Activated T-cell treated with anti-CD3 and anti-CD28 coated beads, Interleukin-2, amount 50 U/mL, for 72 hours (primary cell): ENCODE measurements around the gene CSMD2. TPM values are rescaled to one million over a fixed set of nuclear protein-coding genes. Genes with fewer than 3 reads are reported as not detected.

Experiments used
- ATAC-seq, 2 donors: fragments of 150-1000 bp; cut with Tn5 transposase; replicated peaks in 1 of 2; 2 replicates each; pipeline ENCODE4 v1.10.0; 2021; ENCODE audit warnings: moderate library complexity in 2 of 2, mild to moderate bottlenecking in 1 of 2
- DNase-seq, 2 donors: peaks; one replicate each; pipeline ENCODE4 v3.0.0; 2021 to 2022; ENCODE audit warnings: mixed read lengths in 1 of 2
- H3K27ac Mint-ChIP-seq: one replicate; pipeline ENCODE4 v1.8.0; 2022; ENCODE audit warnings: mild to moderate bottlenecking, moderate library complexity, mixed read lengths
- H3K27me3 Mint-ChIP-seq: one replicate; pipeline ENCODE4 v1.8.0; 2022; ENCODE audit warnings: low read depth, mixed read lengths
- H3K36me3 Mint-ChIP-seq, 2 donors: one replicate each; pipeline ENCODE4 v1.8.0; 2022; ENCODE audit warnings: mixed read lengths in 2 of 2, mild to moderate bottlenecking in 1 of 2; ENCODE audit not compliant: insufficient read depth in 2 of 2
- H3K4me1 Mint-ChIP-seq: one replicate; pipeline ENCODE4 v1.8.0; 2022; ENCODE audit warnings: low read depth, mixed read lengths
- H3K4me3 Mint-ChIP-seq, 2 donors: one replicate each; pipeline ENCODE4 v1.8.0; 2022; ENCODE audit warnings: mild to moderate bottlenecking in 2 of 2, mixed read lengths in 2 of 2, moderate library complexity in 2 of 2
- H3K9me3 Mint-ChIP-seq, 2 donors: one replicate each; pipeline ENCODE4 v1.8.0; 2022; ENCODE audit warnings: mixed read lengths in 2 of 2
- total RNA-seq, 2 donors: library from RNA; stranded (reverse); gene quantifications; one replicate each; pipeline ENCODE4 v1.2.3, GENCODE V29; 2022

The CSMD2 gene
- total RNA-seq, 2 donors from 2014 or later: not detected

GRCh38 chr1:33846861-33847260 lies 318.2 kb downstream of the CSMD2 start:
- Mint-ChIP-seq H3K4me3 (no peak overlapping the region), H3K9me3 (no peaks in the 10 kb centered on the region), H3K27ac (no peak overlapping the region), H3K4me1 (no peaks in the 10 kb centered on the region), H3K36me3 (no peaks in the 10 kb centered on the region), H3K27me3 (peaks cover 6% of the 10 kb centered on the region)
- no peak for ATAC-seq
- DNase-seq: no peak

- H3K36me3 Mint-ChIP-seq: no peaks in the 10 kb centered on the region
- no peak overlapping the region for H3K4me3 Mint-ChIP-seq
- H3K9me3 Mint-ChIP-seq: no peaks in the 10 kb centered on the region
- H3K4me1 Mint-ChIP-seq: no peaks in the 10 kb centered on the region
- H3K27ac Mint-ChIP-seq: no peak overlapping the region
- DNase-seq (no peak), ATAC-seq (no peak)
- H3K27me3 Mint-ChIP-seq: peaks cover 6% of the 10 kb centered on the region
Measured at GRCh38 chr1:33844166-33844565, 320.9 kb downstream of the CSMD2 start.

- no peaks in the 10 kb centered on the region for H3K36me3 Mint-ChIP-seq
- ATAC-seq (no peak), DNase-seq (no peak)
- no peak overlapping the region for H3K27ac Mint-ChIP-seq
- no peaks in the 10 kb centered on the region for H3K9me3 Mint-ChIP-seq
- no peak overlapping the region for H3K4me3 Mint-ChIP-seq
- peaks cover 6% of the 10 kb centered on the region for H3K27me3 Mint-ChIP-seq
- H3K4me1 Mint-ChIP-seq: no peaks in the 10 kb centered on the region
Measured at GRCh38 chr1:33842348-33842747, 322.7 kb downstream of the CSMD2 start.

- ATAC-seq: no peak
- no peaks in the 10 kb centered on the region for H3K36me3 Mint-ChIP-seq
- H3K27ac Mint-ChIP-seq: no peak overlapping the region
- no peaks in the 10 kb centered on the region for H3K9me3 Mint-ChIP-seq
- H3K4me1 Mint-ChIP-seq: no peaks in the 10 kb centered on the region
- H3K4me3 Mint-ChIP-seq: no peak overlapping the region
- DNase-seq: no peak
- H3K27me3 Mint-ChIP-seq: peaks cover 6% of the 10 kb centered on the region
Measured at GRCh38 chr1:33841494-33841893, 323.5 kb downstream of the CSMD2 start.

GRCh38 chr1:33837635-33838034 lies 327.4 kb downstream of the CSMD2 start:
- no peaks in the 10 kb centered on the region for H3K36me3 Mint-ChIP-seq
- no peaks in the 10 kb centered on the region for H3K4me1 Mint-ChIP-seq
- H3K27ac Mint-ChIP-seq: no peak overlapping the region
- no peak for DNase-seq
- no peak overlapping the region for H3K4me3 Mint-ChIP-seq
- no peak for ATAC-seq
- no peaks in the 10 kb centered on the region for H3K9me3 Mint-ChIP-seq
- no peaks in the 10 kb centered on the region for H3K27me3 Mint-ChIP-seq

GRCh38 chr1:33836911-33837310 lies 328.1 kb downstream of the CSMD2 start:
- H3K4me3 Mint-ChIP-seq: no peak overlapping the region
- H3K27ac Mint-ChIP-seq: no peak overlapping the region
- H3K4me1 Mint-ChIP-seq: no peaks in the 10 kb centered on the region
- ATAC-seq (no peak), DNase-seq (no peak)
- H3K27me3 Mint-ChIP-seq: no peaks in the 10 kb centered on the region
- no peaks in the 10 kb centered on the region for H3K36me3 Mint-ChIP-seq
- H3K9me3 Mint-ChIP-seq: peaks cover 0 to 4% of the 10 kb centered on the region in 2 donors

- no peak overlapping the region for H3K27ac Mint-ChIP-seq
- ATAC-seq (no peak), DNase-seq (no peak)
- peaks cover 12% of the 10 kb centered on the region for H3K27me3 Mint-ChIP-seq
- H3K4me3 Mint-ChIP-seq: no peak overlapping the region
- peaks cover 0 to 7% of the 10 kb centered on the region in 2 donors for H3K9me3 Mint-ChIP-seq
- no peaks in the 10 kb centered on the region for H3K4me1 Mint-ChIP-seq
- no peaks in the 10 kb centered on the region for H3K36me3 Mint-ChIP-seq
Measured at GRCh38 chr1:33828654-33829053, 336.4 kb downstream of the CSMD2 start.

DNA sequence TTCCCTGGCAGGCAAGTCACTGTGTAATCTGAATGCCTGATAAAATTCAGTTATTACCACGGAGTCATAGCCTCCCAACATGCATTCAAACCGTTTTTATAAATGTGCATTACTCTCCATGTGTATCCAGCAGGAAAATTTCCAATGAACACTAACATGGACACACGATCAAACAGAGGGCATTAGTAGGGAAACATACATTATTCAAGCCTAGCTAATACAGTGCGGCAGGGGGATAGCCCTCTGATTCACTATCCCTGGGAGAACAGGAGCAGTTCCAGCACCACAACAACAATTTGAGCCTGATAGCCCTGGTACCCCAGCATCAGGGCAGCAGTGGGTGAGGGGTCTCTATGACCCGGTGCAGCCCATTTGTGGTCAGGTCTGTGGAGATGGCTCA lies 337.0 kb downstream of the CSMD2 start:
- Mint-ChIP-seq H3K36me3 (no peaks in the 10 kb centered on the region), H3K27me3 (peaks cover 12% of the 10 kb centered on the region), H3K27ac (no peak overlapping the region), H3K4me1 (no peaks in the 10 kb centered on the region), H3K4me3 (no peak overlapping the region), H3K9me3 (peaks cover 0 to 7% of the 10 kb centered on the region in 2 donors)
- DNase-seq: no peak
- ATAC-seq: no peak

DNA sequence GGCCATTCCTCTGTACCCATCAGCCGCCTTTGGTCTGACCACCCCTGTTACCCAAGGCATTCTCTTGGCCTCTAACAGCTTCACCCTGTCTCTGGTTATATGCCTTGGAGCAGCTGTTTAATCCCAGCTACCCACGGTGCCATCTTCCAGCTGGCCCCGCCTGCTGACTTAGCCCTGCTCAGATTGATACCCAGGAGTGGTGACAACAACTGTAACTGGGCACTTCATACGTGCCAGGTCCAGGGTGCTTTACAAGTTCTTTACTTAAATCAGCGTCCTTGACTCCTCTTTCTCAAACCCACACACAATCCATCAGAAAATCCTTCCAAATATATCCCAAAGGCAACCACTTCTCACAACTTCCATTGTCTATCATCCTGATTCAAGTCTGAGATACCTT lies 338.3 kb downstream of the CSMD2 start:
- ATAC-seq (no peak), DNase-seq (no peak)
- Mint-ChIP-seq H3K27me3 (peaks cover 12% of the 10 kb centered on the region), H3K36me3 (no peaks in the 10 kb centered on the region), H3K4me3 (no peak overlapping the region), H3K9me3 (peaks cover 0 to 3% of the 10 kb centered on the region in 2 donors), H3K4me1 (no peaks in the 10 kb centered on the region), H3K27ac (no peak overlapping the region)

DNA sequence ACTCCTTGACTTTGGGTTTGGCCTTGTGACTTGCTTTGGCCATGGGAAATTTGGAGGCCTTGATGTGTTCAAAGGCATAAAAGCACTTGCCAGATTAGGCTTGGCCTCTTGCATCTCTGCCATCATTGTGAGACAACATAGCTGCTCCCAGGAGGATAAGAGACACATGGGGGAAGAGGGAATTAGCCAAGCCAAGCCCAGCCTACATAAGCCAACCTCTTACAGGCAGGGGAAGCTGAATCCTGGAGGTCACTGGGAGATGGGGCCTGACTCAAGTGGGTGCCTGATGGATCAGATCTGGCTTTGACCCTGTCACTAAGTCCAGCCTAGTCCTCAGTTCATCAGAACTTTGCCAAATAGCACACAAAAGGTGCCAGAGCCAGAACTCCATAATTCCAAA lies 338.7 kb downstream of the CSMD2 start:
- H3K9me3 Mint-ChIP-seq: peaks cover 0 to 3% of the 10 kb centered on the region in 2 donors
- H3K27me3 Mint-ChIP-seq: peaks cover 12% of the 10 kb centered on the region
- ATAC-seq: no peak
- no peaks in the 10 kb centered on the region for H3K36me3 Mint-ChIP-seq
- no peak for DNase-seq
- no peak overlapping the region for H3K4me3 Mint-ChIP-seq
- H3K27ac Mint-ChIP-seq: no peak overlapping the region
- no peaks in the 10 kb centered on the region for H3K4me1 Mint-ChIP-seq

DNA sequence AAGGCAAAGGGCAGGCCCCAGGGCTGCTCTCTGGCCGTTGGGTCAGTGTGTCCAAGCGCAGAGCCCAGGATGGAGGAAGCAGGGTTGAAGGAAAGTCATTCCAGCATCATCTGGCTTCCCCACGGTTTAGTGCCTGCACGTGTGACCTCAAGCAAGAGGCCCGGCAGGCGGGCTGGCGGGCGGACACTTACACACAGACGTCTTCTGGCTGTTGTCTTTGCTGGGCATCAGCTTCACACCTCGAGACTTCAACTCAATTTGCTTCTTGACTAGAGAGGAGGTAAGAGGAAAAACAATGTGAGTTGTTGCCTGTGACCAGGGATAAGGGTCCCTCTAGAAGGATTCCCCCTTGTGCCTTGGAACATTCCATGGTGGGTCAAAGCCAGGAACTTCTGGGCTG lies 339.5 kb downstream of the CSMD2 start:
- ATAC-seq (no peak), DNase-seq (no peak)
- Mint-ChIP-seq H3K4me3 (no peak overlapping the region), H3K27ac (no peak overlapping the region), H3K36me3 (no peaks in the 10 kb centered on the region), H3K9me3 (peaks cover 0 to under 1% of the 10 kb centered on the region in 2 donors), H3K4me1 (no peaks in the 10 kb centered on the region), H3K27me3 (peaks cover 12% of the 10 kb centered on the region)

GRCh38 chr1:33824971-33825370 lies 340.1 kb downstream of the CSMD2 start:
- no peaks in the 10 kb centered on the region for H3K36me3 Mint-ChIP-seq
- DNase-seq (no peak), ATAC-seq (no peak)
- H3K4me1 Mint-ChIP-seq: no peaks in the 10 kb centered on the region
- H3K27ac Mint-ChIP-seq: no peak overlapping the region
- H3K4me3 Mint-ChIP-seq: no peak overlapping the region
- no peaks in the 10 kb centered on the region for H3K9me3 Mint-ChIP-seq
- peaks cover 12% of the 10 kb centered on the region for H3K27me3 Mint-ChIP-seq

DNA sequence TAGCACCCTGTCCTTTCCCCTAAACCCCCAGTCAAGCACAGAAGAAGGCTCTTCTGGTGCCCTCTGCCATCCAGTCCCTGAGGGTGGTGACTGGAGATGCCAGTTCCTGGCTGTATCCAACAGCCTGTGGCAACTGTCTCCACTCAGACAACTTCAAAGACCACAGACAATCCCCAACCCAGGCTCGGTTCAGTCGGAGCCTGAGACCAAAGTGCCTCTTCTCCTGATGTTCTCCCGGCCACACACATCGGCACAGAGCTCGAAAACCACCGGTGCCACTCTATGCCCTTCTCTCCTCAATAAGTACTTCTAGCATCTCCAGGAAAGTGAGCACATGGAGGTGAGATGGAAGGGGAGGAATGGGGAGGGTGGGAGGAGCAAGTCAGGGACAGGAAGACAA lies 340.7 kb downstream of the CSMD2 start:
- Mint-ChIP-seq H3K9me3 (no peaks in the 10 kb centered on the region), H3K27ac (no peak overlapping the region)

GRCh38 chr1:33823830-33824229 lies 341.2 kb downstream of the CSMD2 start:
- Mint-ChIP-seq H3K27ac (no peak overlapping the region), H3K4me3 (no peak overlapping the region), H3K9me3 (no peaks in the 10 kb centered on the region), H3K27me3 (peaks cover 12% of the 10 kb centered on the region), H3K36me3 (no peaks in the 10 kb centered on the region), H3K4me1 (no peaks in the 10 kb centered on the region)
- no peak for ATAC-seq
- DNase-seq: no peak

More for the DNA sequence above, 340.7 kb downstream of the CSMD2 start:
- Mint-ChIP-seq H3K4me3 (no peak overlapping the region), H3K36me3 (no peaks in the 10 kb centered on the region), H3K27me3 (peaks cover 12% of the 10 kb centered on the region), H3K4me1 (no peaks in the 10 kb centered on the region)
- DNase-seq: no peak
- ATAC-seq: no peak
